ENCODE measurements around the gene BCKDHB. TPM values are rescaled to one million over a fixed set of nuclear protein-coding genes. Genes with fewer than 3 reads are reported as not detected.

The BCKDHB gene
- total RNA-seq, 1 experiment from 2014 or later: 17.7 TPM

- ChIA-PET POLR2A (interaction anchor here (1.1 kb wide), 1 partner anchor 24 kb away, joined by 4 read pairs; no protein-coding TSS in a partner anchor), CTCF (interaction anchor here (0.6 kb wide), 1 partner anchor 9 kb away, joined by 5 read pairs; no protein-coding TSS in a partner anchor)
- Mint-ChIP-seq H3K27ac (ENCODE audit: low read depth, unreplicated experiment) (peak overlapping the region; percentile 55), H3K27me3 (ENCODE audit: insufficient read depth, unreplicated experiment) (no peaks in the 10 kb centered on the region), H3K9me3 (ENCODE audit: unreplicated experiment) (no peaks in the 10 kb centered on the region), H3K4me3 (ENCODE audit: unreplicated experiment) (no peak overlapping the region), H3K36me3 (ENCODE audit: insufficient read depth, unreplicated experiment) (no peaks in the 10 kb centered on the region), H3K4me1 (ENCODE audit: insufficient read depth, unreplicated experiment) (peaks cover 5% of the 10 kb centered on the region)
- BruUV-seq (replicated peaks): no TSS peak
- TF ChIP-seq, protein P1, sequence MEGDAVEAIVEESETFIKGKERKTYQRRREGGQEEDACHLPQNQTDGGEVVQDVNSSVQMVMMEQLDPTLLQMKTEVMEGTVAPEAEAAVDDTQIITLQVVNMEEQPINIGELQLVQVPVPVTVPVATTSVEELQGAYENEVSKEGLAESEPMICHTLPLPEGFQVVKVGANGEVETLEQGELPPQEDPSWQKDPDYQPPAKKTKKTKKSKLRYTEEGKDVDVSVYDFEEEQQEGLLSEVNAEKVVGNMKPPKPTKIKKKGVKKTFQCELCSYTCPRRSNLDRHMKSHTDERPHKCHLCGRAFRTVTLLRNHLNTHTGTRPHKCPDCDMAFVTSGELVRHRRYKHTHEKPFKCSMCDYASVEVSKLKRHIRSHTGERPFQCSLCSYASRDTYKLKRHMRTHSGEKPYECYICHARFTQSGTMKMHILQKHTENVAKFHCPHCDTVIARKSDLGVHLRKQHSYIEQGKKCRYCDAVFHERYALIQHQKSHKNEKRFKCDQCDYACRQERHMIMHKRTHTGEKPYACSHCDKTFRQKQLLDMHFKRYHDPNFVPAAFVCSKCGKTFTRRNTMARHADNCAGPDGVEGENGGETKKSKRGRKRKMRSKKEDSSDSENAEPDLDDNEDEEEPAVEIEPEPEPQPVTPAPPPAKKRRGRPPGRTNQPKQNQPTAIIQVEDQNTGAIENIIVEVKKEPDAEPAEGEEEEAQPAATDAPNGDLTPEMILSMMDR (IDR thresholded peaks at IDR 0.05; ENCODE audit: unreplicated experiment): no peak
- DNase-seq (ENCODE audit: unreplicated experiment): peak; percentile 76
- intact Hi-C loops (cut with micrococcal nuclease): no loop called here
Observed at GRCh38 chr6:80174900-80175572, 68.6 kb downstream of the BCKDHB start.

DNA sequence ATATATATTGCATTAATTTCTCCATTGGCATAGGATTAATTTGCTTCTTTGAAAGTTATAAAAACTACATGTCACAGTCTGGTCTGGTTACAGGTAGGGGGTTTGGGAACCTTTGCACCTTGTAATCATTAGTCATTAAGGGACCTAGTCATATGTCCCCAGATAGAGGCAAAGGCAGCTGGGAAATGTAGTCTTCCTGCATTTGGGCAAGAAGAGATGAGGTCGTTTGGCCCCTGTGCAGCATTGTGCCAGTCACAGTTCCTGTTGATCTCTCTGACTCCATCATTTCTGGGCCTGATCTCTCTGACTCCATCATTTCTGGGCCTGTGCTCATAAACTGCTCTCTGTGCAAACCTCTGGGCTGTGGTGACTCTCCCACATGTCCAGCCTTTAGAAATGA, 73.2 kb downstream of the BCKDHB start:
- peaks cover 12% of the 10 kb centered on the region for H3K4me1 Mint-ChIP-seq (ENCODE audit: insufficient read depth, unreplicated experiment)
- H3K9me3 Mint-ChIP-seq (ENCODE audit: unreplicated experiment): no peaks in the 10 kb centered on the region

GRCh38 chr6:80181352-80182081, 75.0 kb downstream of the BCKDHB start:
- POLR2A ChIA-PET: interaction anchor here (0.6 to 1.9 kb wide), 4 partner anchors 16 to 76 kb away, joined by 3 to 6 read pairs (median 4); no protein-coding TSS in a partner anchor
- intact Hi-C loops (cut with micrococcal nuclease): loop anchor here (2.0 kb wide), 1 partner anchor 15 kb away; no protein-coding TSS in a partner anchor
- DNase-seq (ENCODE audit: unreplicated experiment): peak; percentile 30
- H3K27me3 Mint-ChIP-seq (ENCODE audit: insufficient read depth, unreplicated experiment): no peaks in the 10 kb centered on the region
- TF ChIP-seq, protein P1 (IDR thresholded peaks at IDR 0.05; ENCODE audit: unreplicated experiment): no peak
- H3K9me3 Mint-ChIP-seq (ENCODE audit: unreplicated experiment): no peaks in the 10 kb centered on the region
- H3K4me3 Mint-ChIP-seq (ENCODE audit: unreplicated experiment): no peak overlapping the region
- H3K4me1 Mint-ChIP-seq (ENCODE audit: insufficient read depth, unreplicated experiment): peaks cover 7% of the 10 kb centered on the region
- H3K36me3 Mint-ChIP-seq (ENCODE audit: insufficient read depth, unreplicated experiment): no peaks in the 10 kb centered on the region
- peak overlapping the region; percentile 51 for H3K27ac Mint-ChIP-seq (ENCODE audit: low read depth, unreplicated experiment)
- no TSS peak for BruUV-seq (replicated peaks)
- CTCF ChIA-PET: interaction anchor here (0.5 to 1.2 kb wide), 2 partner anchors 33 to 183 kb away, joined by 3 read pairs; no protein-coding TSS in a partner anchor

More for the DNA sequence above, 73.2 kb downstream of the BCKDHB start:
- Mint-ChIP-seq H3K27me3 (ENCODE audit: insufficient read depth, unreplicated experiment) (no peaks in the 10 kb centered on the region), H3K36me3 (ENCODE audit: insufficient read depth, unreplicated experiment) (no peaks in the 10 kb centered on the region), H3K27ac (ENCODE audit: low read depth, unreplicated experiment) (no peak overlapping the region), H3K4me3 (ENCODE audit: unreplicated experiment) (no peak overlapping the region)
- ChIA-PET POLR2A (no interaction called here), CTCF (no interaction called here)
- no peak for DNase-seq (ENCODE audit: unreplicated experiment)
- TF ChIP-seq, protein P1 (IDR thresholded peaks at IDR 0.05; ENCODE audit: unreplicated experiment): no peak
- BruUV-seq (replicated peaks): no TSS peak
- intact Hi-C loops (cut with micrococcal nuclease): loop anchor here (2.0 kb wide), 1 partner anchor 13 kb away; no protein-coding TSS in a partner anchor

DNA sequence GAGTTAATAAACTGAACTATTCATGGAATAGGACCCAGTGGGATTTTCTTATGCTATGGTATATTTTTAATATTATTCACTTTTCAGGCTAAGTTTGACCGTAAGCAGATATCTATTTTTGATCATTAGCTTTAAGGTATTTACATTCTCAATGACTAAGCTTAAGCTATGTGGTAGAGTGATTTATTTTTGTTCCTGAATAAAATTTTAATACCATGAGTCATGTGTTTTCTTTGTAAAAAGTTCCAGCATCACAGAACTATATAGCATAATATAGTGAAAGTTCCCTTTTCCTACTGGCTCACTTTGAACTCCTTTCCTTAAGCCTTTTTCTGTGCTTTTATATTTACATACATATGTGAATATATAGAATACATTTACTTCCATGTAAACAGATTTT, 75.8 kb downstream of the BCKDHB start:
- no TSS peak for BruUV-seq (replicated peaks)
- intact Hi-C loops (cut with micrococcal nuclease): no loop called here
- H3K27me3 Mint-ChIP-seq (ENCODE audit: insufficient read depth, unreplicated experiment): no peaks in the 10 kb centered on the region
- H3K4me1 Mint-ChIP-seq (ENCODE audit: insufficient read depth, unreplicated experiment): peaks cover 7% of the 10 kb centered on the region
- H3K9me3 Mint-ChIP-seq (ENCODE audit: unreplicated experiment): no peaks in the 10 kb centered on the region
- ChIA-PET CTCF (no interaction called here), POLR2A (interaction anchor here (0.6 to 1.9 kb wide), 6 partner anchors 11 to 1569 kb away, joined by 3 to 5 read pairs (median 4); no protein-coding TSS in a partner anchor)
- no peak overlapping the region for H3K4me3 Mint-ChIP-seq (ENCODE audit: unreplicated experiment)
- peak overlapping the region; percentile 51 for H3K27ac Mint-ChIP-seq (ENCODE audit: low read depth, unreplicated experiment)
- H3K36me3 Mint-ChIP-seq (ENCODE audit: insufficient read depth, unreplicated experiment): no peaks in the 10 kb centered on the region
- TF ChIP-seq, protein P1 (IDR thresholded peaks at IDR 0.05; ENCODE audit: unreplicated experiment): no peak
- DNase-seq (ENCODE audit: unreplicated experiment): peak; percentile 47
